Eye (tissue), 1 donor: ENCODE measurements around the gene NT5DC4.

ENCODE experiments used
- DNase-seq: peaks from one replicate; pipeline ENCODE4 v3.0.0-alpha.2; 2015

The NT5DC4 gene

GRCh38 chr2:112787729-112788393, 67.0 kb downstream of the NT5DC4 start:
- DNase-seq: no peak

DNA sequence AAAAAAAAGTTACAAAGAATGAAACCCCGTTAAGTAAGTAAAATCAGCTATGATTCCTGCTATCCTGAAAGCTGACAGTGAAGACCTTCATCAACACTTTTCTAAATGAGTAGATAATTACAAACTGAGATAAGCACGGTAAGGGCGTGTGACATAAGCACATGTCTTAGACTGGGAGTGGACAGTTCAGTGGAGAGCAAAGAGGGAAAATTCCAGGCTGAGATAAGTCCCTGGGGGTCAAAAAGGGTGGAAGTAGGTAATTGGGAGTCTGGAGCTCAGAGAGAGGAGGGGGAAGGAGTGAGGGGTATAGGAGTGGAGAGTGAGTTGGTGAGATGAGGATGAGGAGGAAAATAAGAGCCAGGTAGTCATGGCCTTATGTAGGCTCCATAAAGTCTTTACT, 67.8 kb downstream of the NT5DC4 start:
- DNase-seq: no peak
